ENCODE measurements around the gene MFSD1. TPM values are rescaled to one million over a fixed set of nuclear protein-coding genes. Genes with fewer than 3 reads are reported as not detected.
A peak's percentile ranks its signal among the peaks of the same experiment; 100 is the strongest.

The MFSD1 gene
- polyA plus RNA-seq, 1 of the 3 experiments (the other 2 are of a cell fraction) = 44.9 TPM

DNA sequence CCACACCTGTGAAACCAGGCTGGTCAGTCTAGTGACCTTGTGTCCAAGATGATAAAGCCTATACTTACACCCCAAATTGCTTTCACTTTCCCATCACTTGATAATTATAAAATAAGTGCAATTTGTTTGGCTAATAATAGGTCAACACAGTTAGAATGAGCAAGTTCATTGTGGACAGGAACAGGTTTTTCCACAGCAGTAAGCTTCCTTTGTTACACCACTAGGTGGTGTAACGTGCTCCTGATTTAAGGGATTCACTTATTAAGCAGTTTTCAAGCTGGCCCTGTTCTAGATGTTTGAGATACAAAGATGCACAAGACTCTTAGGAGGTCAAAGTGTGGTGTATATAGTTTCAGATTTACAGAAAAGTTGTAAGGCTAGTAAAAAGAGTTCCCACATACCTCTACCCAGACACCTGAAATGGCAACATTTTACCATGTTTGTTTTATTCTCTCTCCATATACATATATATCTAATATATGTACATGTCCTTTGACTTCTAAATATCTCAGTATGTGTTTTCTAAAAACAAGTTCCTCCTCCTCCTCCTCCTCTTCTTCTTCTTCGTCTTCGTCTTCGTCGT, 6.8 kb upstream of the MFSD1 start:
- Histone ChIP-seq H3F3A (replicated peaks; ENCODE audit: insufficient read depth) (peaks cover 16% of the 10 kb centered on the region), H3K27me3 (ENCODE audit: insufficient read depth) (no peaks in the 10 kb centered on the region), H3K4me3 (ENCODE audit: low read depth in 2 of 2, low read length in 1 of 2) (no peak overlapping the region; a peak in 1 of 4 replicates), H3K4me2 (no peak overlapping the region), H3K9ac (no peak overlapping the region), H4K20me1 (ENCODE audit: insufficient read depth) (no peaks in the 10 kb centered on the region), H3K36me3 (replicated peaks in 1 of 2; ENCODE audit: control insufficient read depth in 1 of 2, insufficient read depth in 2 of 2, low read length in 1 of 2) (no peaks in the 10 kb centered on the region), H2AFZ (ENCODE audit: low read depth) (no peak overlapping the region), H3K9me2 (no peaks in the 10 kb centered on the region), H3K79me2 (ENCODE audit: insufficient read depth) (no peaks in the 10 kb centered on the region), H3K4me1 (ENCODE audit: control insufficient read depth in 1 of 2, insufficient read depth in 2 of 2, low read depth in 1 of 2, low read length in 1 of 2) (peaks cover 0 to 17% of the 10 kb centered on the region in 2 experiments; a peak in 3 of 4 replicates), H3K9me3 (no peaks in the 10 kb centered on the region; the same call in 1 of the 2 replicates), H3K27ac (ENCODE audit: low read depth in 2 of 2, low read length in 1 of 2) (no peak overlapping the region)
- ChIA-PET POLR2A (no interaction called here), CTCF (interaction anchor here (0.5 to 2.5 kb wide), 12 partner anchors 9 to 766 kb away, joined by 3 to 14 read pairs (median 4); no protein-coding TSS in a partner anchor)
- whole genome bisulfite sequencing (ENCODE audit: low lambda C conversion rate) = 93% methylated on average over 5 of the region's 5 CpGs
- DNase-seq = peak; percentile 20
- TF ChIP-seq RAD21 (IDR thresholded peaks at IDR 0.05; ENCODE audit: low read length) (peak; percentile 41; the same call in 1 of the 2 replicates), MXI1 (IDR thresholded peaks at IDR 0.05; ENCODE audit: low read depth, low read length) (no peak), RXRA (IDR thresholded peaks at IDR 0.05; ENCODE audit: borderline replicate concordance, low read depth) (no peak)
- TF ChIP-seq, protein P1, sequence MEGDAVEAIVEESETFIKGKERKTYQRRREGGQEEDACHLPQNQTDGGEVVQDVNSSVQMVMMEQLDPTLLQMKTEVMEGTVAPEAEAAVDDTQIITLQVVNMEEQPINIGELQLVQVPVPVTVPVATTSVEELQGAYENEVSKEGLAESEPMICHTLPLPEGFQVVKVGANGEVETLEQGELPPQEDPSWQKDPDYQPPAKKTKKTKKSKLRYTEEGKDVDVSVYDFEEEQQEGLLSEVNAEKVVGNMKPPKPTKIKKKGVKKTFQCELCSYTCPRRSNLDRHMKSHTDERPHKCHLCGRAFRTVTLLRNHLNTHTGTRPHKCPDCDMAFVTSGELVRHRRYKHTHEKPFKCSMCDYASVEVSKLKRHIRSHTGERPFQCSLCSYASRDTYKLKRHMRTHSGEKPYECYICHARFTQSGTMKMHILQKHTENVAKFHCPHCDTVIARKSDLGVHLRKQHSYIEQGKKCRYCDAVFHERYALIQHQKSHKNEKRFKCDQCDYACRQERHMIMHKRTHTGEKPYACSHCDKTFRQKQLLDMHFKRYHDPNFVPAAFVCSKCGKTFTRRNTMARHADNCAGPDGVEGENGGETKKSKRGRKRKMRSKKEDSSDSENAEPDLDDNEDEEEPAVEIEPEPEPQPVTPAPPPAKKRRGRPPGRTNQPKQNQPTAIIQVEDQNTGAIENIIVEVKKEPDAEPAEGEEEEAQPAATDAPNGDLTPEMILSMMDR (IDR thresholded peaks at IDR 0.05) = peak; percentile 62

DNA sequence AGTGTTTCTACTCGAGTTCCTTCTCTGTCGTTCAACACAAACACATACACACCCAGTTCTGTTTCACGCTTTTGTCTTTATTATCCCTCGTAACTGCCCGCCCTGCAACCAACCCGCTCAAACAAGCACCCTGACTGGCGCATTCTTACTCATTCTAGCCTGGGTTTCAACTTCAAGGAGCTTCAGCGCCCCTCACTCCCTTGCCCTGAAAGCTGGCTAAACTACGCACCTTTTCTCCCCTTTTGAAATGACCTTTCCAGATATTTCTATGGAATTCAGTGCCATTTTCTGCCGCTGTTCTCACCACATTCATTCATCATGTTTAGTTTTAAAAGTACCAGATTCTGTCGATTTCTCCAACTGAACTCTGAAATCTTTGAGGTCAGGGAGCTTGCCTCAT, 653 bp upstream of the MFSD1 start:
- Histone ChIP-seq H3K4me2 (peak overlapping the region; percentile 77), H3K9me3 (no peaks in the 10 kb centered on the region), H4K20me1 (ENCODE audit: insufficient read depth) (no peaks in the 10 kb centered on the region), H3K4me3 (ENCODE audit: low read depth in 2 of 2, low read length in 1 of 2) (peak overlapping the region; percentile 87 to 95), H3K27ac (ENCODE audit: low read depth in 2 of 2, low read length in 1 of 2) (peak overlapping the region in 1 of 2 experiments; percentile 62; a peak in 2 of 4 replicates), H3K36me3 (replicated peaks in 1 of 2; ENCODE audit: control insufficient read depth in 1 of 2, insufficient read depth in 2 of 2, low read length in 1 of 2) (peaks cover 14 to 18% of the 10 kb centered on the region in 2 experiments), H3F3A (replicated peaks; ENCODE audit: insufficient read depth) (peaks cover 12% of the 10 kb centered on the region), H3K9ac (peak overlapping the region; percentile 77), H3K9me2 (no peaks in the 10 kb centered on the region), H2AFZ (ENCODE audit: low read depth) (peak overlapping the region; percentile 92), H3K27me3 (ENCODE audit: insufficient read depth) (no peaks in the 10 kb centered on the region), H3K4me1 (ENCODE audit: control insufficient read depth in 1 of 2, insufficient read depth in 2 of 2, low read depth in 1 of 2, low read length in 1 of 2) (peaks cover 8 to 14% of the 10 kb centered on the region in 2 experiments; a peak in 3 of 4 replicates), H3K79me2 (ENCODE audit: insufficient read depth) (peaks cover 30% of the 10 kb centered on the region)
- 79% methylated on average over 11 of the region's 11 CpGs for WGBS (ENCODE audit: low lambda C conversion rate)
- DNase-seq = peak; percentile 14
- TF ChIP-seq FOXM1 (IDR thresholded peaks at IDR 0.05; ENCODE audit: low read depth) (no peak), POLR2AphosphoS5 (IDR thresholded peaks at IDR 0.05; ENCODE audit: low read depth, low read length) (no peak), MXI1 (IDR thresholded peaks at IDR 0.05; ENCODE audit: low read depth, low read length) (no peak), NRF1 (IDR thresholded peaks at IDR 0.05; ENCODE audit: low read depth, low read length) (no peak)
- TF ChIP-seq, protein P2, sequence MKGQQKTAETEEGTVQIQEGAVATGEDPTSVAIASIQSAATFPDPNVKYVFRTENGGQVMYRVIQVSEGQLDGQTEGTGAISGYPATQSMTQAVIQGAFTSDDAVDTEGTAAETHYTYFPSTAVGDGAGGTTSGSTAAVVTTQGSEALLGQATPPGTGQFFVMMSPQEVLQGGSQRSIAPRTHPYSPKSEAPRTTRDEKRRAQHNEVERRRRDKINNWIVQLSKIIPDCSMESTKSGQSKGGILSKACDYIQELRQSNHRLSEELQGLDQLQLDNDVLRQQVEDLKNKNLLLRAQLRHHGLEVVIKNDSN (IDR thresholded peaks at IDR 0.05; ENCODE audit: borderline replicate concordance, low read depth) = no peak
- TF ChIP-seq, protein P3, sequence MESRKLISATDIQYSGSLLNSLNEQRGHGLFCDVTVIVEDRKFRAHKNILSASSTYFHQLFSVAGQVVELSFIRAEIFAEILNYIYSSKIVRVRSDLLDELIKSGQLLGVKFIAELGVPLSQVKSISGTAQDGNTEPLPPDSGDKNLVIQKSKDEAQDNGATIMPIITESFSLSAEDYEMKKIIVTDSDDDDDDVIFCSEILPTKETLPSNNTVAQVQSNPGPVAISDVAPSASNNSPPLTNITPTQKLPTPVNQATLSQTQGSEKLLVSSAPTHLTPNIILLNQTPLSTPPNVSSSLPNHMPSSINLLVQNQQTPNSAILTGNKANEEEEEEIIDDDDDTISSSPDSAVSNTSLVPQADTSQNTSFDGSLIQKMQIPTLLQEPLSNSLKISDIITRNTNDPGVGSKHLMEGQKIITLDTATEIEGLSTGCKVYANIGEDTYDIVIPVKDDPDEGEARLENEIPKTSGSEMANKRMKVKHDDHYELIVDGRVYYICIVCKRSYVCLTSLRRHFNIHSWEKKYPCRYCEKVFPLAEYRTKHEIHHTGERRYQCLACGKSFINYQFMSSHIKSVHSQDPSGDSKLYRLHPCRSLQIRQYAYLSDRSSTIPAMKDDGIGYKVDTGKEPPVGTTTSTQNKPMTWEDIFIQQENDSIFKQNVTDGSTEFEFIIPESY (IDR thresholded peaks at IDR 0.05; ENCODE audit: borderline replicate concordance, low read depth) = no peak
- TF ChIP-seq, protein P4, sequence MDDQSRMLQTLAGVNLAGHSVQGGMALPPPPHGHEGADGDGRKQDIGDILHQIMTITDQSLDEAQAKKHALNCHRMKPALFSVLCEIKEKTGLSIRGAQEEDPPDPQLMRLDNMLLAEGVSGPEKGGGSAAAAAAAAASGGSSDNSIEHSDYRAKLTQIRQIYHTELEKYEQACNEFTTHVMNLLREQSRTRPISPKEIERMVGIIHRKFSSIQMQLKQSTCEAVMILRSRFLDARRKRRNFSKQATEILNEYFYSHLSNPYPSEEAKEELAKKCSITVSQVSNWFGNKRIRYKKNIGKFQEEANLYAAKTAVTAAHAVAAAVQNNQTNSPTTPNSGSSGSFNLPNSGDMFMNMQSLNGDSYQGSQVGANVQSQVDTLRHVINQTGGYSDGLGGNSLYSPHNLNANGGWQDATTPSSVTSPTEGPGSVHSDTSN (IDR thresholded peaks at IDR 0.05) = no peak
- TF ChIP-seq, protein P5, sequence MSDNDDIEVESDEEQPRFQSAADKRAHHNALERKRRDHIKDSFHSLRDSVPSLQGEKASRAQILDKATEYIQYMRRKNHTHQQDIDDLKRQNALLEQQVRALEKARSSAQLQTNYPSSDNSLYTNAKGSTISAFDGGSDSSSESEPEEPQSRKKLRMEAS (IDR thresholded peaks at IDR 0.05; ENCODE audit: low read depth) = no peak
- ChIA-PET CTCF (interaction anchor here (0.5 to 4.5 kb wide), 14 partner anchors 8 to 458 kb away, joined by 3 to 48 read pairs (median 4); partner anchors contain the start of gene GFM1), POLR2A (interaction anchor here (0.6 to 1.0 kb wide), 3 partner anchors 70 to 156 kb away, joined by 3 to 5 read pairs (median 3); no protein-coding TSS in a partner anchor)

Measured in SK-N-SH (cell line).